Measurements from ENCODE around the gene OPHN1. TPM values are rescaled to one million over a fixed set of nuclear protein-coding genes. Genes with fewer than 3 reads are reported as not detected.

Gene OPHN1
- total RNA-seq, 1 experiment from 2014 or later: 4.9 TPM

- no peak for DNase-seq (ENCODE audit: low read depth)
These were observed 252.7 kb downstream of the OPHN1 start for GRCh38 chrX:68180579-68180978.

GRCh38 chrX:68179355-68179754 lies 253.9 kb downstream of the OPHN1 start:
- DNase-seq (ENCODE audit: low read depth): no peak

GRCh38 chrX:68177542-68177941 lies 255.8 kb downstream of the OPHN1 start:
- DNase-seq (ENCODE audit: low read depth): peak; percentile 54

GRCh38 chrX:68175562-68175961 lies 257.7 kb downstream of the OPHN1 start:
- DNase-seq (ENCODE audit: low read depth): peak; percentile 45

- DNase-seq (ENCODE audit: low read depth): peak; percentile 52
These were observed 269.9 kb downstream of the OPHN1 start for GRCh38 chrX:68163441-68163840.

GRCh38 chrX:68147848-68148247 lies 285.4 kb downstream of the OPHN1 start:
- no peak for DNase-seq (ENCODE audit: low read depth)

- DNase-seq (ENCODE audit: low read depth): peak; percentile 60
These were observed 287.2 kb downstream of the OPHN1 start for GRCh38 chrX:68146054-68146453.

GRCh38 chrX:68139791-68140190 lies 293.5 kb downstream of the OPHN1 start:
- no peak for DNase-seq (ENCODE audit: low read depth)

- no peak for DNase-seq (ENCODE audit: low read depth)
These were observed 300.1 kb downstream of the OPHN1 start for GRCh38 chrX:68133181-68133580.

- no peak for DNase-seq (ENCODE audit: low read depth)
These were observed 300.5 kb downstream of the OPHN1 start for GRCh38 chrX:68132749-68133148.

- DNase-seq (ENCODE audit: low read depth): no peak
These were observed 311.5 kb downstream of the OPHN1 start for GRCh38 chrX:68121835-68122234.

- no peak for DNase-seq (ENCODE audit: low read depth)
These were observed 311.9 kb downstream of the OPHN1 start for GRCh38 chrX:68121371-68121770.

GRCh38 chrX:68115371-68115770 lies 317.9 kb downstream of the OPHN1 start:
- no peak for DNase-seq (ENCODE audit: low read depth)

- peak; percentile 85 for DNase-seq (ENCODE audit: low read depth)
These were observed 318.6 kb downstream of the OPHN1 start for GRCh38 chrX:68114573-68115129.

- no peak for DNase-seq (ENCODE audit: low read depth)
These were observed 319.3 kb downstream of the OPHN1 start for GRCh38 chrX:68113837-68114572.

- peak; percentile 93 for DNase-seq (ENCODE audit: low read depth)
These were observed 321.0 kb downstream of the OPHN1 start for GRCh38 chrX:68112321-68112720.

- no peak for DNase-seq (ENCODE audit: low read depth)
These were observed 324.1 kb downstream of the OPHN1 start for GRCh38 chrX:68109162-68109561.

GRCh38 chrX:68098431-68098830 lies 334.9 kb downstream of the OPHN1 start:
- no peak for DNase-seq (ENCODE audit: low read depth)

- no peak for DNase-seq (ENCODE audit: low read depth)
These were observed 343.0 kb downstream of the OPHN1 start for GRCh38 chrX:68090266-68090665.

- DNase-seq (ENCODE audit: low read depth): no peak
These were observed 345.8 kb downstream of the OPHN1 start for GRCh38 chrX:68087526-68087925.

- no peak for DNase-seq (ENCODE audit: low read depth)
These were observed 346.6 kb downstream of the OPHN1 start for GRCh38 chrX:68086709-68087108.

- peak; percentile 2 for DNase-seq (ENCODE audit: low read depth)
These were observed 348.5 kb downstream of the OPHN1 start for GRCh38 chrX:68084765-68085164.

- DNase-seq (ENCODE audit: low read depth): no peak
These were observed 349.8 kb downstream of the OPHN1 start for GRCh38 chrX:68083510-68083909.
